Measurements from ENCODE around the gene ZNF8. TPM values are rescaled to one million over a fixed set of nuclear protein-coding genes. Genes with fewer than 3 reads are reported as not detected.

The ZNF8 gene
- total and polyA plus RNA-seq, 10 of the 15 experiments (the other 5 are each of a cell fraction or from before 2014, with no cell fraction given) = 0.46 to 5.4 (median 2.6) TPM

- ATAC-seq = no peak
- Histone ChIP-seq H3K4me3 (no peak overlapping the region), H3K36me3 (ENCODE audit: control insufficient read depth in 2 of 2, insufficient read depth in 2 of 2, low read length in 1 of 2) (peaks cover 9 to 22% of the 10 kb centered on the region in 2 experiments), H3K9ac (ENCODE audit: control insufficient read depth, insufficient read depth, low read length) (no peak overlapping the region), H3K79me2 (ENCODE audit: control insufficient read depth, insufficient read depth, low read length) (no peaks in the 10 kb centered on the region), H4K20me1 (ENCODE audit: control insufficient read depth, insufficient read depth) (no peaks in the 10 kb centered on the region), H2AFZ (ENCODE audit: control insufficient read depth, low read depth, low read length) (no peak overlapping the region), H3K27ac (ENCODE audit: control insufficient read depth, insufficient read depth) (no peak overlapping the region), H3K27me3 (replicated peaks in 1 of 2; ENCODE audit: control insufficient read depth in 2 of 2, insufficient read depth in 2 of 2, low read length in 1 of 2) (no peaks in the 10 kb centered on the region), H3K9me3 (replicated peaks; ENCODE audit: control insufficient read depth, insufficient read depth, low read length) (no peaks in the 10 kb centered on the region; the same call in 2 of the 3 replicates), H3K4me1 (ENCODE audit: control insufficient read depth, insufficient read depth, low read length) (no peaks in the 10 kb centered on the region), H3K4me2 (ENCODE audit: control insufficient read depth, insufficient read depth) (no peak overlapping the region)
- TF ChIP-seq CBX5 (IDR thresholded peaks at IDR 0.05; ENCODE audit: low read depth) (no peak), CBX3 (IDR thresholded peaks at IDR 0.05; ENCODE audit: borderline replicate concordance, low read depth) (no peak), RELB (IDR thresholded peaks at IDR 0.05; ENCODE audit: low read depth) (no peak), STAT3 (IDR thresholded peaks at IDR 0.05; ENCODE audit: low read depth, low read length) (no peak), IKZF1 (conservative IDR thresholded peaks at IDR 0.05) (no peak), ASH2L (IDR thresholded peaks at IDR 0.05; ENCODE audit: borderline replicate concordance, low read depth) (no peak)
- ChIA-PET SMC1A (ENCODE audit: uncharacterized antibody, unreplicated experiment) (no interaction called here), CTCF (no interaction called here), POLR2A (no interaction called here), RAD21 (ENCODE audit: unreplicated experiment) (no interaction called here)
- no TSS peak for BruUV-seq (replicated peaks)
- in situ Hi-C loops (cut with MboI) = no loop called here
- WGBS (ENCODE audit: insufficient coverage, insufficient replicate concordance, low lambda C conversion rate, missing lambda C conversion rate) = 100% methylated on average over 2 of the region's 2 CpGs
- no peak for FAIRE-seq
- no peak for DNase-seq (ENCODE audit: low read depth, low spot score)
- intact Hi-C loops (cut with micrococcal nuclease; ENCODE audit: unreplicated experiment) = no loop called here
Observed at GRCh38 chr19:58315580-58315979, 36.8 kb downstream of the ZNF8 start.

Measured in GM12878 (cell line).